ENCODE measurements around the gene ABCF2.

The ABCF2 gene

DNA sequence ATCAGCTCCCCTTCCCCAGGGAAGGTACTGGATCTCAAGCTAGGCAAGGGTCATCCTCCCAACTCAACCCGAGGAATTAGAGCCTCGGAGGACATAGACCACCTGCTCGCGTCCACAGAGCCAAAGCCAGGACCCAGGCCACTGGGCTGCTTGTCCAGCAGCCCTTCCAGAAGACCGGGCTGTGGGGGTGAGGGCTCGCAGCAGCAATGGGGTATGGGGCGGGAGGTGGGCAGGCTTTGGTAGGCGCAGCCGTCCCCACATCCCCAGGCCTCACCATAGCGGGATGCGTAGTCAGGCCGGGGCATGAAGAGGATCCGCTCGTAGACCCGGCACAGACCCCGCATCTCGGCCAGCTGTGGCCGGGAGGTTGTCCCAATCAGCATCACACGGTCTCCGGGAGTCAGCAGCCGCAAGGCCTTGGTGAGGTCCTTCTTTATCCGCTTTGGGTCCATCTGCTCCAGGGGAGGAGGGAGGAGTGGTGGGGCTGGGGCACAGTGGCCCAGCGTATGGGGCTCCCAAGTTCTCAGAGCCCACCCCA is 34.9 kb downstream of the ABCF2 start:
- DNase-seq, result no peak

DNA sequence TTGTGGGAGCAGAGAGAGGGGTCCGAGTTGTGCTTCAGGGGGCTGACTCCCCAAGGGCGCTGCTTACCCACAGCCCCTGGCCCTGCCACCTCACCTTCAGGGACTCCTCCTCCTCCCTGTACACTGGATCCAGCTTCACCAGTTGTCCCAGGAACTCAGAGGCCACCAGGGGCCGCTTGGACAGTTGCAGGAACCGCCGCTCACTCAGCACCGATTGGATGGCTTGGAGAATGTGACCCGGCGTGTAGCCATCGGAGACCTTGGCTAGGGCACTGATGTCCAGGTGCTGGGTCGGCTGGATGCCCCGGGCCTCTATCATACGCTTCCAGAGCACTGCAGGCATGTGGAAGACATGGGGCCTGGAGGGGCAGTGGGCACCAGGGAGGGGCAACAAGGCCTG is 35.5 kb downstream of the ABCF2 start:
- DNase-seq, result no peak

DNA sequence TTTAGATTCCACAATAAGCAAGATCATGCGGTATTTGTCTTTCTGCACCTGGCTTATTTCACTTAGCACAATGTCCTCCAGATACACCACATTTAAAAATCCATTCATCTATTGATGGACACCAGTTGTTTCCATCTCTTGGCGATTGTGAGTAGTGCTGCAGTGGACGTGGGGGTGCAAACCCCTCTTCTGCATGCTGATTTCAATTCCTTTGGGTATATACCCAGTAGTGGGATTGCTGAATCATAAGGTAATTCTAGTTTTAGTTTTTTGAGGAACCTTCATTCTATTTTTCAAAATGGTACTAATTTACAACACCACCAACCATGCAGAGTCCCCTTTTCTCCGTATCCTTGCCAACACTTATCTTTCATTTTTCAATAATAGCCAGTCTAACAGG is 38.0 kb downstream of the ABCF2 start:
- no peak for DNase-seq

DNA sequence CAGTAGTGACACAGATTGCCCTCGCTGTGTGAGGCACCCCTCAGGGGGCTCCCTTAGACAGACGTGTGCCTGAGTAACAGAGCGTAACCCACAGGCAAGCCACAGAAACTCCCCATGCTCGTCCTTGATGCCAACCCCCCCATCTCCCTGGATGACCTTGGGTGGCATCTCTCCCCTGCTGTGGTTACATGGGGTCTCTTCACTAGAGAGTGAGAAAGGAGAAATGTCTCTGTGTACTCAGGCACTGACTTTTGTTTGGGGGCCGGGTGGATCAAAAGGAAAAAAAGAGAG is 38.8 kb downstream of the ABCF2 start:
- no peak for DNase-seq

DNA sequence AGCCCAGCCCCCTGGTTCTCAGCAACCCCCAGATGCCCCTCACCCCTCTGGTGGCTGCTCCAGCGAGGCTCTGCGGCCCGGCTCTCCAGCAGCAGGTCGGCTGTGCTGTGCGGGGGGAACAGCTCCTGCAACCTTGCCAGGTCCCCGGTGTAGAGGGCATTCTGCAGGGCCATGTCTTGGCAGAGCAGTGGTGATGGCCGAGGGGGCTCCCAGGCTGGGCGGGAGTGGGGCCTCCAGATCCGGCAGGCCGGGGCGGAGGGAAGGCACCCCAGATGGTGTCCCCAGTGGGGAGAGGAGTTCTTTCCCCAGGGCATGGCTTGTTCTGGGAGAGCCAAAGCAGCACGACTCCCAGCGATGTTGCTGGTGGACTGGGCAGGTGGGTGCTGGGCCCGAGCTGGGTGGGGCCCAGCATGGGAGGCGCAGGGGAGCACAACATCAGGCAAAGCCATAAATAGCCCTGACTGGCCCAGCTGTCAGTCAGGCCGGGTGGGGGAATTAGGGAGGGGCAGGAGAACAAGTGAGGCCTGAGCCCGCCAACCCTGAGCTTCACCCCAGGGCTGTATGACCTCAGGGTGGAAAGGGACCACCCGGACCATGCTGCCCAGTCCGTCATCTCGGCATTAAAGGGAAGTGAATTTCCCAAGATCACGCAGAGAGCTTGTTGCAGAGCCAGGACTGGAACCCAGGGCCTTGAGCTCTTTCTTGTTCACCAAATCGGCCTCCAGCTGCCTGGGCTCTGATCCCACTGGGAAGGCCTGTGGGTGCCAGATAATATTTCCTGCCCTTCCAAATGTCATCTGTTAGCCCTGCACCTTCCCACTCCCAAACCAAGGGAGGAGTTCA is 39.4 kb downstream of the ABCF2 start:
- no peak for DNase-seq

DNA sequence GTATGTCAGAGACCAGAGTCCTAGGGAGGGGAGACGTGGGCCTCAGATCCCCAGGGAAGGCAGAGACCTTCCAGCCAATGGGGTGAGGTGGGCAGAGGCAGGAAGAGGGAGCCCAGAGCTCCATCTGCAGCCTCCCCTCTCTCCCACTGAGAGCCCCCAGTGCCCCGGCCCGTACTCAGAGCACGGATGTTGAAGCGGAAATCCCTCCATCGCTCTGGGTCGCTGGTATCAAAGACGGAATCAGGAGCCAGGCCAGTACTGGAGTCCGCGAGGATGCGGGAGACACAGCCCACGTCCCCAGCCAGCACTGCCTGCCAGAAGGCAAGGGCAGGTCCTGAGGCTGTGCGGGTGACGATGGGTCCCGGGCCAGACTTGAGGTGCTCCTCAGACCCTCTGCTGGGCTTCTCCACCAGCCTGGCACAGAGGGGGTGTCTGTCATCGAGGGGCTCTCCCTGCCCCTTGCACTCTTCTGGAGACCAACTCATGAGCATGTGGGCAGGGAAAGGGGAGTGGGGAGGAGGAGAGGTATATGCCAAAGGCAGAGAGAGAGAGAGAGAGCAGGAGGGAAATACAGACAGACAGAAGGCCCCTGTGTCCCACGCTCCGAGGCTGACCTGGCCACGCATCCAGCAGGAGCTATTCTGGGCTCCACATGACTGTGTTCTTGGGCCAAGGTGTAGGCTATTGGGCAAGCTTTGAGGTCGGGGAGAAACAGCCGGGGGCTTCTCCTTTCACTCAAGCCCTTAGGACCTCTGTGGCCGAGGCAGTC is 40.2 kb downstream of the ABCF2 start, which contains the start of gene ASB10:
ASB10 (minus strand) TSS at position 611 of the 769 bp plus-strand sequence; CDS start at position 491, 120 bp downstream.
- DNase-seq, result no peak

DNA sequence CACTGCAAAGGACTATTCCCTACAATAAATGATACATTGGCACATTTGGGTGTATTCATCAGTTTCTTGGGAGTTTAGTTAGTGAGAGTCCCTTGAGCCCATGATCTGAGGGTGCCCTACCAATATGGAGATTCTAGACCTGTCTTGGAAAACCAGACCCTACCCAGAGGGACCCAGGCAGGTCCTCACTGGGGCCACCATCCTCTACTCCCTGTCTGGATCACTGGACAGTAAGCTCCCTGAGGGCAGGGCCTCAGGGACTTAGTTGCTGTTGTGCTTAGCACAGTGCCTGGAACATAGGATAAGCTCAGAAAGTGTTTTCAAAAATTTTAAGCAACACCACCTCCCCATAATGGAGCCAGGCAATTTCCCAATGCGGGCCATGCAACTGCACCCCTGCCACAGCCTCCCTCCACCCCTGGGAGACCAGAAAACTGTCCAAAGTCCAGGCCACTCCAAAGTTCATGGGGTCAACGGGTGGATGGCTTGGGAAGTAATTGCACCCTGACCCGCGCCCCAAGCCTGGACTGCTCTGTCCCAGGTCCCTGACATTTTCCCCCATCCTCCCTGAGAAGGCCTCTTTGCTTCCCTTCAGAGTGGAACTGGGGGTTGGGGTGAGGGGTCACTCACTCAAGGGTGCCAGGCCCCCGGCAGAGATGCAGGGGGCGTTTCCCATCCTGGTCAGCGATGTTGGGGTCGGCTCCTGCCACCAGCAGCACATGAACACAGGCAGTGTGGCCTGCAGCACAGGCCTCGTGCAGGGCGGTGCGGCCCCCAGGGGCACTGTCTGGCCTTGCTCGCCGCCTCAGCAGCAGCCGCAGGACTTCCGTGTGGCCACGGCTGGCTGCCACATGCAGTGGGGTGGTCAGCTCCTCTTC is 41.0 kb downstream of the ABCF2 start:
- DNase-seq, result no peak

DNA sequence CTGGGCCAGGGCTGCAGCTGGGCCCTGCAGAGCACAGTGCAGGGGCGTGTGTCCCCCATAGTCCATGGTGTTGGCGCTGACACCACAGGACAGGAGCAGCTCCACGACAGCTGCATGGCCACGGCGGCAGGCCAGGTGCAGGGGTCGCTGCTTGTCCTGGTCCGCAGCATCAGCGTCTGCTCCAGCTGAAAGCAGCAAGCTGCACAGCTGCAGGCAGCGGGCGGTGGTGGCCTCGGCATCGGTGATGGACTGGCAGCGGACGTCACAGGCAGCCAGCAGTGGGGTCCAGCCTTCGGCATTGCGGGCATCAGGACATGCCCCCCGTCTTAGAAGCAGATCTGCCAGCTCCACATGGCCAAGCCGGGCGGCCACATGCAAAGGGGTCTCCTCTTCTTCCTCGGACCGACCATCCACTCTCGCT is 46.0 kb downstream of the ABCF2 start:
- no peak for DNase-seq

DNA sequence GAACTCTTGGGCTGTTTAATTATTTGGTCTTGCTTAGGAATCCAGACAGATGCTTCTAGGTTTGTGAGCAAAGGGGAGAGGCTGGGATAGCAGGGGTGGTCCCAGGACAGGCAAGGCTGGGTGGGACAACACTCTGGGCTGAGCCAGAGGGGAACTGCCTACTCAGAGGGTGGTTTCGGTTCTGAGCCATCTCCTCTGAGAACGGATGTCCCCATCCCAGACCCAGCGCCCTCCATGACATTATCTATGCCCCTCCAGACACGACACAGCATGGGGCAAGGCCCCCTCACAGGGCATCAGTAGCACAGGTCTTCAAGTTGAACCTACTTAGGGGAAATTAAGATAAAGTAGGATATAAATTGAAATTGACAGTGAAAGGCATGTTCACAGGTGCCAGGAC is 47.1 kb downstream of the ABCF2 start:
- no peak for DNase-seq

DNA sequence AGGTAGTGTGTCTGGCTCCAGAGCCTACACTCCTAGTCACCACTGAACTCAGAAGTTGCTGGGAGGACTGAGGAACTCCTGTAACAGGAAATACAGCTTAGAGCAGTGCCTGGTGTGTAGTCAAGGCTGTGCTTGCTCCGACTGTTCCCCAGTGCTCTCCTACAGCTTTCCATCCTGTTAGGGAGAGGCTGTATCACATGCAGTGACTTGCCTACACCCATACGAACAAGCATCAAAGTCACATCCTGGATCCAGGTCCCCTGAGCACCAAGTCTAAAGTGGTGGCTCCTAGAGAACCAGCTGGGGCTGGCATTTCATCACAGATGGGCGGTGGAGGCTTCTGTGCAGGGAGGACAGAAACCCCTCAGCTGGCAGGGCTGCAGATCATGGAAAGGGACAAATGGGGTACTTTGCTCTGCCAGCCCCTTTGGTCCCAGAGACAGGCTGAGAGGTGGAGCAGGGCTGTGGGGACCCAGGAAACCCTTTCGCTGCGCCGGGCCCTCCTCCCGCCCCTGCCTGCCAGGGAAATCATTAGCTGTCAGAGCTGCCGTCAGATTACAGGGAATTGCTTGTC is 47.6 kb downstream of the ABCF2 start:
- DNase-seq, result no peak

DNA sequence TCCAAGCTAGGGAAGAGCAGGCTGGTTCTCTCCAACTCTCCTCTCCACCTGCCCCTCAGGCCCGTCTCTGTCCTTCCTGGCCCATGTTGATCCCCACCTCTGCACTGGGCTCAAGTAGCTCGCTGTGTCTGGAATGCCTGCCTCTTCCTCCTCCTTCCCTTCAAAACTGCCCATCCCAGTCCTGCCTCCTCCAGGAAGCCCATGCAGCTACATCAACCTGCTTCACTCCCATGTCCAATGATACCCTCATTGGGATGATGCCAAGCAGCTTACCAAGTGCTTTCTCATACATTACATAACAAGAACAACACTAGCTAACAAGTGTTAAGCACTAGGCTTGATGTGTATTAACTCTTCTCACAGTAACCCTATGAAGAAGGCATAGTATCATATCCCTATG is 48.2 kb downstream of the ABCF2 start:
- no peak for DNase-seq

DNA sequence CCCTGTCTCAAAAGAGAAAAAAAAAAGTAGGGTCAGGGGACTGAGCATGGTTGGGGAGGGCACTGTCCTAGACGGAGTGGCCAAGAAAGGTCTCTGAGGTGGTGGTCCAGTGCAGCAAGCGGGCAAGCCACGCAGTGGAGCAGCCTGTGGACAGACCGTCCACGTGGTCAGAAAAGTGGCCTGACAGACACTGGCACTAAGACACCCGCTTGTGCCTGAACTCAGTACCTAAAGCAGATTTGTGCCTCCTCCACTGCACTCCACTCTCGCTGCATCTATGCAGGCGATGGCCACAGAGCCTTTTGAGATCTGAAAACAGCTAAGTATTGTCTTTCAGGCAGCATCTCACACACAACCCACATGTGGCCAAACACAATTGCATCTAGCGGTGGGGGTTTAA is 48.8 kb downstream of the ABCF2 start:
- no peak for DNase-seq

DNA sequence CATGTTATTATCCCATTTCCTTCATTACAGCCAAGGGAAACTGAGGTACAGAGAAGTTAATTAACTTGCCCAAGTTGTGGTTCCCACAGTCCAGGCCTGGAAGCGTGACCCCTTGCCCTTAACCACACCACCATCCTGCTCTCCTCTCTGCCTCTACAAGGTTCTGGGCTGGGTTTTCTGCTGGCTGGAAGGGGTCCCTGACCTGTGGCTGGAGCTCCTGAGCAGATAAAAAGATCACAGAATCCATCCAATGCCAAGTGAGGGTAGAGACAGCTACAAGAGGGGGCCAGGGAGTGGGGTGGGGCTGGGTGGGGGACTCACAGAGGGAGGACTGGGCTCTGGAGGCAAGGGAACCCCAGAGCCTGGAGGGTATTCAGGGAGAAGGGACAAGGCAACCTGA is 49.7 kb downstream of the ABCF2 start:
- DNase-seq, result no peak

DNA sequence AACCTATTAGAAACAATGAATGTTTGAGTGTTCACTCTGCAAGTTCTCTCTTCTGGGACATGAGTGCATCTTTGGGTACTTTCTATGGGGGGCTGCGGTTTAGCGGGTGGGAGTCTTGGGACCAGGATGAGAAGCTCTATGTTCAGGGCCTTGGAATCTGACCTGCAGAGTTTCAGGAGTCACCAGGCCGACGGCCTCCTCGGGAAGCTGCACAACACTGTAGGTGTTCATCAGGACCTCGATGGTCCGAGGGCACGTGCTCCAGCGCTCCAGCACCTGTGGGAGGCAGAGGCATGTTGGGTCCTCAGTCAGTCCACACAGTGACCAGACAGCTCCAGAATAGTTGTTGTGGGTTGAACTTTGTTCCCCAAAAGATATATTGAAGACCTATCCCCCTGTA is 50.6 kb downstream of the ABCF2 start:
- no peak for DNase-seq

DNA sequence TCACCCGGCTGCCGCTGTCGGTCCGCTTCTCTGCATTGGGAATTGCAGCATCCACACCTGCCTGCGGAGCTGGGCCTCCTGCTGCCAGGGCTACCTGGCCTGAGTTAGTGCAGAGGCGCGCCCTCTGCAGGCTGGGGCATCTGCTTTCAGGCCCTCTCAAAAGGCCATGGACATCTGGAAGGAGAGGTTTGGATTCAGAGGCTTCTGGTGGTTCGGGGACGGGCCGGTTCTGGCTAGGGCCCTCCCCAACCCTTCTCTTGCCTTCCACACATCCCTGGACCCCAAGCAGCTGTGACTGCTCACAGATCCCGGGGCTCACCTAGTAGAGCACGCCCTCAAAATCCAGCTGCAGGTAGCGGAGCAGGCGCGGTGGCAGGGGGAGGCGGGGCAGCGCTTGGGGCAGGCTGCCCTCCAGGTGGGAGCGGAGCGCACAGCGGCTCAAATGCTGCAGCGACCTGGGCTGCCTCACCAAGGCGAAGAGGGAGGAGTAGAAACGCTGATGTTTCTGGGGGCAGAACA is 51.2 kb downstream of the ABCF2 start:
- DNase-seq, result no peak

DNA sequence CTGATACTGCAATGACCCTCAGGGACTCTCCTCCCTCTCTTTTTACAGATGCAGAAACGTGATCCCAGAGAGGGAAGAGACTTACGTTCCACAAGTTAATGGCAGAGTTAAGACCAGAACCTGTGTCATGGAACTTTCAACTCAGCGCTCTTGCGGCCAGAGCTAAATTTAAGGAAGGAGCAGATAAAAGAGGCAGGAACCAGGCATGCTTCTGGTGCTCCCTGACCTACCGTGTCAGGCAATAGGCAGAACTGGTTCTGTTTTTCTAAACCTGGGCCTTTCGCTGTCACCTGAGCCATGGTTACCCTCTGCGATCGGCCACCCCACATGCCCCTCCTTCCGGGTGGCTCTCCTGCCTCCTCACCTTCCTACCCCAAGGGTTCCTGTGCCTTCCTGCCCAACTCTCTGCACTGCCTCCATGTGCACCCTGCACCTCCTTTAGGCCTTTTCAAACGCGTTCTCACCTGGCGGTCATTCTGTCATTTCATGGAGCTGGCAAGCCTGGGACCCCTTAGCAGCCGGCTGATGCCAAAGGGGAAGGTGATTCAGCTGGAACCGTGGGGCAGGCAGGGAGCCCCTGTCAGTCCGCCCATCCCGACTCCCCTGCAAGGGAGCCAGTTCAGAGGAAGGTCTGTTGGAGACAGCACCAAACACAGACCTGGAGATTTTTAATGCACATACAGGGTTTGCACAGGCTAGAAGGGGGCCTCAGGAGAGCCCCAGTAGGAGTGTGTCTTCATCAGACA is 51.8 kb downstream of the ABCF2 start:
- no peak for DNase-seq

DNA sequence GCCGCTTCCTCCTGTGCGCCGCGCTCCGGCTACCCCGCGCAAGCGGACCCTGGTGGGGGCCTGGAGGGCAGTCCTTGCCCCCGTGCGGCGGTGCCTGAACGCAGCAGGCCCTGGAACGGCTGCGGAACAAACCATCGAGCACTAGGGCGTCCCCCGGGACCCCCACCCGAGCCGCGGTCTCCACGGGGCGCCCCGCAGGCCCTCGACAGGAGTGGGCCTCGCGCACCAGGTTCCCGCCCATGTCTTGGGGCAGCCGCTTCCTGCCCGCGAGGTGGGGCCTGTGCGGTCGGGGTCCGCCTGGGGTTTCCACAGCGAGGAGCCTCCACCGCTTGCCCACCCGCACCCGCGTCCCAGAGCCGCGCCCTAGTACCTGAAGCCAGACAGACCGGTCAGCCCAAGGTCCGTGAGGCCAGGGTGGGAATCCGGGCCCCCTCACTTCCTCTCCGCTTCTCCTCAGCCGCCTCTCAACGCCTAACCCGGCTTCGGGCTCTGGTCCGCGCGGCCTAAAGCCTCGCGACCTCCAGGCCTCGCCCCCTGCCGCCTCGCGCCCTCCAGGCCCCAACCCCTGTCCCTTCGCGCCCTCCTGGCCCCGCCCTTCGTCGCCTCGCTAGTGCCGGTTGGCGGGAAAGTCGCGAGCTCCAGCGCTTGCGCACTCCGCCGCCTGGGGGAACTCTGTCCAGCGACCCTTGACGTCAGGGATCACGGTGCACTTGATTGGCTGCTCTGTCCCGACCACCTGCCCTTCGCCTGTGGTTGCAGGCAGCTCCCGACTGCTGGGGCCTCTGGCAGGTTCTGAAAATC is 52.6 kb downstream of the ABCF2 start:
- DNase-seq, result peak; percentile 31

DNA sequence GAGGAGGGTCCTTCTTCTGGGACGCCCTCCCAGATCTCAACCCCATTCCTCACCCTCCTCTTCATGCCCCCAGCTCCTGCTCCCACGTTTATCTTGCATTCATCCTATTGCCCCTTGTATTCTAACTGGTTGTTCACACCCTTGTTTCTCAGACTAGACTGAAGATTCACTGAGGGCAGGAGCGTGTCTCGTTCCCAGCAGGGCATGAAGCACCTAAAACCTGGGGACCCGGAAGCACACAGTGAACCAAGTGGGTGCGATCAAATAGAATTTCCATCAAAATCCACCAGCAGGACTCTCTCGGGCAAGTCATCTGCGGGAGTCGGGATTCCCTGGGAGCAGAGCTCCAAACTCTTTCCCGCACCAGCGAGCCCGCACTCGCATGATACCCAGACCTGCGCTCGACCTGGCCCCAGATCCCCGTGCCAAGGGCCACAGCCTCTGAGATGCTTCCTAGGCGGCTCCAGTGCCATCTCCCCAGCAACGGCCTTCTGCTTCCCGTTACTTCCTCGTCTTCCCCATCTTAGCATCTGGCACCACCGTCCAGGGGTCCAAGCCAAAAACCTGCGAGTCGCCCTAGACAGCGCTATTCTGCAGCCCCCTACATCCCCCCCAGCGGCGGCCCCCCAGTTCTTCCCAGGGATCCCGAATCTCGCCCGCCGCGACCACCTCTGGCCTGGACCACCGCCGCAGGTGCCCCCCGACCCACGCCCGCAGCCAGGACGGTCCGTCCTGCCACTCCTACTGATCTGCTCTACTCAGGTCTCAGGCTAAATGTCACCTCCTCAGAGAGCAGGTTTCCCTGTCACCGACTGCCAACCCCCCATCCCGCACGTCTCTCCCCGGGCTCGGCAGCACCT is 53.4 kb downstream of the ABCF2 start:
- DNase-seq, result no peak

DNA sequence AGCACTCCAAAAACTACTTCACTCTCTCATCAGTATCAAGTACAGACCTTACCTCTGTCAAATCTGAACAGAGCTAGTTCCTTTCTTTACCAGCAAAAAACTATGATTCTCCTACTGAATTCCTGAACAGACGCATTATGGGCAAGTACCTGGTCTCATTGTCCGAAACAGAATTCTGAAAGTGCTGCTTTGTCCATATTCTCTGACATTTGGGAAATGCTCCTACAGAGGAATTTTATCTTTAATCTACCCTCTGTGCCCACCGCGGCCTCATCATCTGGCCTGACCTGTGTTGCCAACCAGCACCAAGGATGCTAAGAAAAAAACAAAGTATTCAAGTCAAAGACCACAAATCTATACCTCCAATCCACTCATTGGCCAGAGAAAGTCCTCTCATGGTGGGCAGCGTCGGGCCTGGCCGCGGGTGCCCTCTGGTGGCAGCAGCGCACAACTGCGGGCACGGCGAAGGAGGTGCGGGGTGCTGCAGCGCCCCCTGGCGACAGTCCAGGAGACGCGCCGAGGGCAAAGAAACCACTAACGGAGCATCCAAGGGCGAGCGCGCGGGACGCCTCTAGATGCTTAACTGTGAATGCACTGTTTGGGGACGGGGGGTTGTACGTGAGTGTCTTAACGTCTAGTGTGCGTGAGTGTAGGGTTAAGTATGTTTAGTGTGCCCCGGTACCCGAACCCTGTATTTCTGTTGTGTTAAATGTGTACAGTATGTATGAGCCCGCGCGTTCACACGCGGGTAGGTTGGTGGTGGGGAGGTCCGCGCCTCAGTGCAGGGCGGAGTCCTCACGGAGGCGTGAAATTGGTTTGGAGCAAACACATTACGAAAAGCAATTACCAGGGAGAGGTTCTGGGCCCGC is 54.5 kb downstream of the ABCF2 start:
- DNase-seq, result peak; percentile 74

Data from activated naive CD4-positive, alpha-beta T cell treated with anti-CD3 and anti-CD28 coated beads, Interleukin-2, amount 50 U/mL, for 16 hours (primary cell).